HG03108 (cell line): ENCODE data around the gene RAMP2.

Experiments
- ATAC-seq: cut with Tn5 transposase; IDR thresholded peaks from one replicate; pipeline ENCODE4 v1.9.1; 2021; ENCODE audit warnings: moderate library complexity; ENCODE audit not compliant: unreplicated experiment

Gene RAMP2

DNA sequence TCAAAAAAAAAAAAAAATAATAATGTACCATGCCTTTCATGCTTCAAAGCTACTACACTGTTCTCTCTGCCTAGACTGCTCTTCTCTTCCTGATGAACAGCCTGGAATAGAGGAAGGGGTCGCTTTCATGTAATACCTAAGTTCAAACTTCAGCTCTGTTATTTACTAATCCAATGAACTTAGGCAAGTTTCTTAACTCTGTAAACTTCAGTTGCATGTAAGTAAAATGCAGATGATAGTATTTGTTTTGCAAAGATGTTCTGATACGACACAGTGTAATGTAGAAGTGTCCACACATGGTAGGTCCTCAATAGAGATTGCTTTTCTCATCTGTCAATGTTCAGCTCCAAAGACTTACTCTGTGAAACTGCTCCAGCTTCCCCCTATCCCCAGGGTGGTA lies 30.9 kb downstream of the RAMP2 start:
- ATAC-seq = no peak

DNA sequence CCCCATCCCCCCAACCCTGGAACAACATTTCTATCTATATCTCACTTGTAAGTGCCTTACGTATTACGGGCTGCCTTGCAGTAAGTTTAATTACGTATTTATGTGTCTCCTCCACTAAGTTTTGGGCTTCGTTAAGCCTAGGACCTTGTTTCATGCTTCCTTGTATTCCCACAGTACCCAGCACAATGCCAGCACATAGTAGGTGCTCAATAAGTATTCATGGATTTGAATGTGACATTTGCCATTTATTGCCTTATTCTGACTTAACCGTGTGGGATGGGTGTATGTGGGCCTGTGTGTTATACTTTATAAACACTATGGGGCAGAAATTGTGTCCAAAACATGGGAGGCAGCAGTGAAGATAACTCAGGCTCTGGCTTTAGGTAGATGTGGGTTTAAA lies 31.5 kb downstream of the RAMP2 start:
- ATAC-seq = no peak

DNA sequence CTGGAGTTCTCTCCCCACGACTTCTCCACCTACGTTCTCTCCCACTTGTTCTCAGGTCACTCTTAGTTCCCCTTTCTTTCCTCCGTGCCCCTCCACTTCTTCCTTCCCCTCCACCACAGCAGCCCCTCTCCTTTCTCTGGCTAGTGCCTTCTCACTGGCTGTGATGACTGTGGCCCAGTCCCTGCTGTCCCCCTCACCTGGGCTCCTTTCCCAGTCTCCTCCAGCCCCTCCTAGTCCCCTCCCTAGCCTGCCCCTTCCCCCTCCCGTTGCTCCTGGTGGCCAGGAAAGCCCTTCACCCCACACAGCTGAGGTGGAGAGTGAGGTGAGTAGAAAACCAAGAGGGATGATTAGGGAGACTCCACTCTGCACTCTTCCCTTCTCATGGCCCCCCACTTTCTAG lies 34.0 kb downstream of the RAMP2 start:
- no peak for ATAC-seq

DNA sequence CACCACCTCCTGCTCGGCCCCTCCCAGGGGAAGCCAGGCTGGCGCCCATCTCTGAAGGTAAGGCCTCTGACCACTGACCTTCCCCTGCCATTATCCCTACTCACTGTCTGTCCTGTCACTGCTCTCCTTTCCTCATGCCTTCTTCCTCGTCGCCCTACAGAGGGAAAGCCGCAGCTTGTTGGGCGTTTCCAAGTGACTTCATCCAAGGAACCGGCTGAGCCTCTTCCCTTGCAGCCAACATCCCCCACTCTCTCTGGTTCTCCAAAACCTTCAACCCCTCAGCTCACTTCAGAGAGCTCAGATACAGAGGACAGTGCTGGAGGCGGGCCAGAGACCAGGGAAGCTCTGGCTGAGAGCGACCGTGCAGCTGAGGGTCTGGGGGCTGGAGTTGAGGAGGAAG lies 34.4 kb downstream of the RAMP2 start:
- no peak for ATAC-seq

DNA sequence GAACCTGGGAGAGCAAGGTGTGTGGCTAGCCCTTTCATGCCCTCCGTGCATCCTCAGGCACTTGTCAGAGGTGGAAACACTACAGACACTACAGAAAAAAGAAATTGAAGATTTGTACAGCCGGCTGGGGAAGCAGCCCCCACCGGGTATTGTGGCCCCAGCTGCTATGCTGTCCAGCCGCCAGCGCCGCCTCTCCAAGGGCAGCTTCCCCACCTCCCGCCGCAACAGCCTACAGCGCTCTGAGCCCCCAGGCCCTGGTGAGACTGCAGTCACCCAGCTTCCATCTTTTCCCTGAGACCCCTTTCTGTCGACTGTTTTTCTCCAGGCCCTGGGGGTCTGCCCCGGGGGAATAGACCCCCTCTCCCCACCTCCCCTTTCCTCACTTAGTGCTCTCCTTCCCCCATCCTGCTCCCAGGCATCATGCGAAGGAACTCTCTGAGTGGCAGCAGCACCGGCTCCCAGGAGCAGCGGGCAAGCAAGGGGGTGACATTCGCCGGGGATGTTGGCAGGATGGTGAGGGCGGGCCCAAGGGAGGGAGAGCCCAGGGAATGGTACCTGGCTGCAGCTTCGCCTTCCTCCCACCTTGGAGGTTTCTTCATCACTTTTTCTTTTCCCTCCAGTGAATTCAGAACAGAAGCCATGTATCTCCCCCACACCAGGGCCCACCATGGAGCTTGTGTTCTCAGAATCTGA lies 35.2 kb downstream of the RAMP2 start:
- no peak for ATAC-seq

DNA sequence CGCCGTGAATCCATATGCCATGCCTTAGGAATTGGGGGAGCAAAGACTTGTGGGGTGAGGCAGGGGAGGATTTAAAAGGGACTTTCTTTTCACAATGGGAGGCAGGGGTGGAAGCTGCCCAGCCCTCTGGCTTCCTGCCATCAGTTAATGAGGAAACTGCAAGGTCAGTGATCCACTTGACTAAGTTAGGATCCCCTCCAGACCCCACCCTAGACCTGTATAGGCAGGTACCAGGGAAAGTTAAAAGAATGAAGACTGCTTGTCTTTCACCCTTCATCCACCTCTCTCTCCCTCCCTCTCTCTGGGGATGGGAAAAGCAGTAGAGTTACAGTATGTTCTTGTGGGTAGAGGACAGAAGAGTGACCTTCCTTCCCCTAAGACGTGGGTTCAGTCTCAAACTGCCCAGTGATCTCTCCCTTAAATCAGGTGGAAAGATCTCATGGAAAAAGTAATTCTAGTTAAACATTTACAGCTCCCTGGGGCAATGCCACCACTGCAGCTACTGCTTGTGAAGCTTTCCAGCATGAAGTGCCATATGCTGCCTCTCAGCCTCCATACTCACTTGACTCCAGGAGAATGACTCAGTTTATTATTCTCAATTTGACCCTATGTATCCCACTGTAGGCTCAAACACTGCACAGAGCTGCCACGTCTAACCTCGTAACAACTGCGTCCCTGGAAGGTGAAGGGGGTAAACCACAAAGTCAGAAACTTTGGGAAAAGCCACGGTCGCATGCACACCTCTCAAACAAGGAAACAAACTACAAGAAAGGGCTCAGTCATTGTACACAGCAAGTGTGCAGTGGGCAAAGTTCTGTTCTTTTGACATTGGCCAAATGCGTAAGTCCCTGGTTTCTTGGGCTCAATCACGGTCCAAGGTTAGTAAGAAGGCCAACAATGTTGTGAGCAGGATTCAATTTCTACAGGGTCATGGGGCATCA lies 36.3 kb downstream of the RAMP2 start:
- ATAC-seq = no peak

DNA sequence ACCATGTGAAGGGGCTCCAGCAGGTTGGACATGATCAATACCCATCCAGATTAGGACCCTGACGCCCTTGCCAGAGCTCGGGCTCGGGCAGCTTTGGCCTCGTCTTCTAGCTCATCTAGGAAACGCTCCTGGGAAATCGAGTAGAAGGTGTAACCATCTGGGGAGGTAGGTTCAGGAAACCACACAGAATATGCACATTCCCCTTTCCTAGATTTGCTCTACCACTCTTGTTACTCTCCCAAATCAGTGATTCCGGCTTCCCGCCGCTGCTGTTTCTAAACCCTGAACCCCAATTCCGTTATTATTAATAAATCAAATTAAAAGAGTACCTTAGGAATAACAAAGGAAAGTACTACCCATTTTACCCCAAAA lies 37.0 kb downstream of the RAMP2 start:
- no peak for ATAC-seq

DNA sequence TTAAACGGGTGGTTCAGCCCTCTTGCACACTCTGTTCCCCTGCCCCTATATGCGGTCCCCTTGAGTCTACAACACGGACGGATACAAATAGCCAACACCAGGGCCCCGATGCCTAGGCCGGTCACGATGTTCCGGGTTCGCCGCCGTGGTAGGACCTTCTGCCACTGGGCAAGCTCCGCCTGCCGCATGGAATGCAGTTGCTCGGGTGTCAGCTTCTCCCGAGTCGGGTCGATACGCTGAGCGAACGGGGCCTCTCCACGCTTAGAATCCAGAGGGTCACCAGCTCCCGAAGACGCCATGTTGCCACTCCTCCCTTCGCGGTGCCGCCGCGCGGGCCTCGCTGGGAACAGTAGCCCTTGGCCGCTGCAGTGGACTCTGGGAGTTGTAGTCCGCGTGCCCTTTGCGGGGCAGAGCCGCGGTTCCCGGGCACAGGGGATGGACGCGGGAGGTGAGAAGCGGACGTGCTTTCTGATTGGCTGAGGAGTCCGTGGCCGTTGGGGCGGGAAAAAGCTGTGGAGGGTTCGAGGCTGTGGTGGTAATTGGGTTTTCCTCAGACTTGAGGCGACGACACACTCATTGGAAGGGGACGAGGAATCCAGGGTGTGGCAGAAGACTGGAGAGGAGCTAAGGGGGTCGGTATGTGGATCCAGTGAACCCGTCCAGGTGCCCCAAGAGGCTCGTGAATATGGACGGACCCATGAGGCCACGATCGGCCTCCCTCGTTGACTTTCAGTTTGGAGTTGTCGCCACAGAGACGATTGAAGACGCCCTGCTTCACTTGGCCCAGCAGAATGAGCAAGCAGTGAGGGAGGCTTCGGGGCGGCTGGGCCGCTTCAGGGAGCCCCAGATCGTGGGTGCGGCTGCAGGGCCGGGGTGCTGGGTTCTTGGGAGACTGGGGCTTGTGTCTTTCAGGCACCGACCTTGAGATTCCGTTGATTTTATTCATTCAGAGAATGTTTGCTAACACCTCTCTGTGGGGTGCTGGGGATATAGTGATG lies 37.7 kb downstream of the RAMP2 start, which contains the start of the genes CNTD1 and COA3:
Gene CNTD1 (plus strand): TSS at position 479 of the 998 bp plus-strand sequence. CDS start 207 bp downstream, at position 686.
Gene COA3 (minus strand): TSS at position 322 of the 998 bp plus-strand sequence. CDS start 23 bp downstream, at position 299.
- no peak for ATAC-seq

DNA sequence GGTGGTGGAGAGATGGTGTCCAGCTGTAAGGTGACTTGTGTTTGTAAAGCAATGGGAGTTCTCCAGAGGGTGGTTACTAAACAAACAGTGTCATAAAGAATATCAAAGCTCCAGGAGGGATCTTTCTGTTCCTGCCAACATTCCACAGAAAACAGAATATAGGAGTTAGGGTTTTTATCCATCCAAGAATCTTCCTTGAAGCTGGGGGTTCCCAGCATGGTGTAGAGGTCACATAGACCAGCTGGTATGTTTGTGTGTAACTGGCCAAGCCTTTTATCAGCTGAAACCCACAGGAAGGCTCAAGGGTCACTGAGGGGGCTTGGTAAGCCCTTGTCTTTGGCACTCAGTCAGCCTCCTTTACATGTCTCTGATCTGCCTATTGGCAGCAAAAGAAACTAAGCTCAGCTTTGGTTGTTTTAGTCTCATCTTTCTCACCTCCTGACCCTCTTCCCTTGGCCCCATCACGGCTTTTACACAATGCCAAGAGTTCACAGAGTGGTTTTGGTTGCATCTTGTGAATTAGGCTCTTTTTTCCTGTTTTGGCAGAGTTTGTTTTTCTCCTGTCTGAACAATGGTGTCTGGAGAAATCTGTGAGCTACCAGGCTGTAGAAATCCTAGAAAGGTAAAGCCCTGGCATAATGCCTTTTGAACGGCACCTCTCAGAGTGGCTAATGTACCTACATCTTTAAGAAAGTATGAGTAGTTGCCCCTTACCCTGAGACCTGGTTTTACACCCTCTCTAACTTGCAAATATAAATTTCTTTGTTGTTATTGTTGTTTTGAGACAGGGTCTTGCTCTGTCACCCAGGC lies 42.3 kb downstream of the RAMP2 start:
- no peak for ATAC-seq

DNA sequence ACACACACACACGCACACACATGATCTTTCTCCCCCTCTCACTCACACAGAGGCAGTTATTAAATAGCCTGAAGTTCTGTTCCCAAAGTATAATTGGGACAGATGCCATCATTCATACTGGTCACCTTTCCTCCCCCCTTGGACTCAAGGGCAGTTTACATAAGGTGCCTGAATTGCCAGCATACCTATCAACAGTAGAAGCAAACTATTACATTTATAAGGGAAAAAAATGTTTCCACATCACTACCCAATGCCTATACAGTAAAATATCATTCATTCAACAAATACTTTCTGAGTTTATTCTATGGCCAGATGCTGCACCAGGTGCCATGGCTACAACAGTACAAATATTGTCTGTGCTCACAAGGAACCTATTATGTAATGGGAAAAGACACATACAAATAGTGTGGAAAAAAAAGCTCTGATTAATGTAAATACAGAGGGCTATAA lies 43.9 kb downstream of the RAMP2 start:
- no peak for ATAC-seq

DNA sequence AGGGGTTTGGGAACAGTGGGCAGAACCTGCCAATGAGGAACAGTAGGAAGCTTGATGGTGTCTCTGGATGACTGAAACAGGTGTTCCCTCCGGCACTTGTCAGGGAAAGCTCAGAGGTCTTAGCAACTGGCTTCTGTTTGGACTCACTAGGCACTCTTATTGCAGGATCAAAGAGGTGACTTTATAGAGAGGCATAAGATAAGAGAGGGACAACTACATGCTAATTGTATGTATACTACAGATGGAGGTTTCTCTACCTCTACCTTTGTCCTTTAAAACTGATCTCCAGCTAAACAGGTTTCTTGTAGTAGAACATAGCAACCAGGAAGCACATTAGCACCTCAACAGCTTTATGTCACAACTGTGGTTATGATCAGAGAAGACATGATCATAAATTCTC lies 45.2 kb downstream of the RAMP2 start:
- no peak for ATAC-seq

DNA sequence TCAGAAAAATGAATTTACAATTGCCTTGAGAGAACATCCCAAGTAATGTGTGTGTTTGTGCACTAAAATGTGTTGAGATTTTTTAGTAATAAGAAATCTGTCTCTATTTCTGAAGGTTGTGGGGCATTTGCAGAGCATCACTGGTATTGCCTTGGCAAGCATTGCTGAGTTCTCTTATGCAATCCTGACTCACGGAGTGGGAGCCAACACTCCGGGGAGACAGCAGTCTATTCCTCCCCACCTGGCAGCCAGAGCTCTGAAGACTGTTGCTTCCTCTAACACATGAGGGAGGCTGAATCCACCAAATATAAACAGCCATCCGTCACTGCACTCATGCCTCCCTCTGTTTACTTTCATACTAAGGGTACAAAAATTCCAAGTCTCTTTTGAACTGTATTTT lies 48.2 kb downstream of the RAMP2 start:
- ATAC-seq = no peak
